Lung (tissue), 12 donors: ENCODE measurements around the gene PCOLCE2. TPM values are rescaled to one million over a fixed set of nuclear protein-coding genes. Genes with fewer than 3 reads are reported as not detected.

Source experiments
- ATAC-seq: fragments of 200-7000 bp; cut with Tn5 transposase; one replicate; pipeline ENCODE4 v1.9.1; 2020; ENCODE audit warnings: moderate number of reproducible peaks; ENCODE audit not compliant: insufficient read depth, low FRiP score
- DNase-seq, 3 donors: peaks; one replicate each; pipeline ENCODE4 v3.0.0-alpha.2; 2013 to 2017
- H3K27ac ChIP-seq, 2 donors: one replicate each; pipeline ENCODE4 v1.5.1; 2013; ENCODE audit warnings: mild to moderate bottlenecking in 2 of 2, moderate library complexity in 2 of 2, control low read depth in 1 of 2, inconsistent platforms in 1 of 2, low read depth in 1 of 2, low read length in 1 of 2
- H3K27me3 ChIP-seq, 3 donors: one replicate each; pipeline ENCODE4 v1.5.1; 2013; ENCODE audit warnings: low read length in 2 of 3; ENCODE audit not compliant: control insufficient read depth in 3 of 3, insufficient read depth in 3 of 3
- H3K36me3 ChIP-seq, 4 donors: one replicate each; pipeline ENCODE4 v1.5.1; 2013; ENCODE audit warnings: low read length in 4 of 4, mild to moderate bottlenecking in 1 of 4, moderate library complexity in 1 of 4; ENCODE audit not compliant: control insufficient read depth in 4 of 4, insufficient read depth in 4 of 4
- H3K4me1 ChIP-seq, 5 donors: one replicate each; pipeline ENCODE4 v1.5.1; 2013; ENCODE audit warnings: low read length in 5 of 5, mild to moderate bottlenecking in 2 of 5, moderate library complexity in 1 of 5; ENCODE audit not compliant: control insufficient read depth in 5 of 5, insufficient read depth in 5 of 5
- H3K4me3 ChIP-seq: one replicate; pipeline ENCODE4 v1.5.1; 2013; ENCODE audit warnings: mild to moderate bottlenecking, control low read depth, moderate library complexity
- H3K9ac ChIP-seq, 2 donors: one replicate each; pipeline ENCODE4 v1.5.1; 2013; ENCODE audit warnings: low read length in 2 of 2, control low read depth in 1 of 2; ENCODE audit not compliant: insufficient read depth in 1 of 2
- H3K9me3 ChIP-seq, 4 donors: one replicate each; pipeline ENCODE4 v1.5.1; 2013; ENCODE audit warnings: low read length in 3 of 4, mild to moderate bottlenecking in 1 of 4, moderate library complexity in 1 of 4; ENCODE audit not compliant: control insufficient read depth in 4 of 4, insufficient read depth in 3 of 4
- WGBS, 2 donors: extraction: QIAGEN DNeasy Blood & Tissue Kit; methylation state at CpG; one replicate each; pipeline ENCODE4 v1.1.7; 2013; 5-methylcytosine and 5-hydroxymethylcytosine counted together
- polyA plus RNA-seq, 2 donors: library from polyadenylated mRNA; stranded (reverse); fragments of 200-250 nt; gene quantifications; one replicate each; pipeline ENCODE4 v1.2.1, GENCODE V29; 2013
- total RNA-seq, 2 donors: library from RNA; depleted of rRNA in 1 of 2; stranded (reverse); fragments of >200 nt in 1 of 2; gene quantifications; one replicate each; pipeline ENCODE4 v1.2.1, GENCODE V29; 2014 to 2021
- TF ChIP-seq, protein P1 (sequence below): IDR thresholded peaks from 2 replicates; pipeline ENCODE4 v1.5.1; 2012; ENCODE audit warnings: mild to moderate bottlenecking; ENCODE audit errors: control extremely low read depth, extremely low read depth
- donor health status: control.
- donor health status: control.
- donor health status: Bipolar disorder and iron deficiency.
- donor health status: healthy.
- donor health status: DM: yes; HTN: yes; CAD: no.

The PCOLCE2 gene
- total and polyA plus RNA-seq, 4 donors = 2.8 to 32.2 (median 15.6) TPM

DNA sequence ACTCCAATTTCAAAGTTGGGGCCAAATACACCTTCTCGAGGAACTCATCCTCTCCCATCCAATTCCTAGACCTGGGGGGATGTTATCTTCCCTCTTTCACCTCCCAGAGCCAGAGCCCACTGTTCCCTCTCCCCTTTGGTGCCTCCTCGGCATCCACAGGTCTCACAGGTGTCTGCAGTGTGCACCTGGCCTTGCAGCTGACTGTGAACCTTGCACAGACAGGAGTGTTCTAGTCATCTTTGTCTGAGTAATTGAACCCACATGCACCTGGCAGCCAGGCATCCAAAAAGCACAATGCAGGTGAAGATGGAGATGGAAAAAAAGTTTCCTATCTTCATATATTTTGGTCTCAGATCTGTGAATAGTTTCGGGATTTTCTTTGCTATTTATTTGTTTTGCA lies 30.8 kb downstream of the PCOLCE2 start:
- no peak overlapping the region for H3K9ac ChIP-seq
- peaks cover 0 to 9% (median 6%) of the 10 kb centered on the region in 5 donors for H3K4me1 ChIP-seq
- DNase-seq (no peak), ATAC-seq (no peak)
- WGBS, 2 donors = 81 to 95% methylated on average over 3 of the region's 3 CpGs
- H3K27me3 ChIP-seq = no peaks in the 10 kb centered on the region
- H3K27ac ChIP-seq = no peak overlapping the region
- TF ChIP-seq, protein P1, sequence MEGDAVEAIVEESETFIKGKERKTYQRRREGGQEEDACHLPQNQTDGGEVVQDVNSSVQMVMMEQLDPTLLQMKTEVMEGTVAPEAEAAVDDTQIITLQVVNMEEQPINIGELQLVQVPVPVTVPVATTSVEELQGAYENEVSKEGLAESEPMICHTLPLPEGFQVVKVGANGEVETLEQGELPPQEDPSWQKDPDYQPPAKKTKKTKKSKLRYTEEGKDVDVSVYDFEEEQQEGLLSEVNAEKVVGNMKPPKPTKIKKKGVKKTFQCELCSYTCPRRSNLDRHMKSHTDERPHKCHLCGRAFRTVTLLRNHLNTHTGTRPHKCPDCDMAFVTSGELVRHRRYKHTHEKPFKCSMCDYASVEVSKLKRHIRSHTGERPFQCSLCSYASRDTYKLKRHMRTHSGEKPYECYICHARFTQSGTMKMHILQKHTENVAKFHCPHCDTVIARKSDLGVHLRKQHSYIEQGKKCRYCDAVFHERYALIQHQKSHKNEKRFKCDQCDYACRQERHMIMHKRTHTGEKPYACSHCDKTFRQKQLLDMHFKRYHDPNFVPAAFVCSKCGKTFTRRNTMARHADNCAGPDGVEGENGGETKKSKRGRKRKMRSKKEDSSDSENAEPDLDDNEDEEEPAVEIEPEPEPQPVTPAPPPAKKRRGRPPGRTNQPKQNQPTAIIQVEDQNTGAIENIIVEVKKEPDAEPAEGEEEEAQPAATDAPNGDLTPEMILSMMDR = no peak
- H3K4me3 ChIP-seq = no peak overlapping the region
- H3K36me3 ChIP-seq = no peaks in the 10 kb centered on the region
- no peaks in the 10 kb centered on the region for H3K9me3 ChIP-seq

DNA sequence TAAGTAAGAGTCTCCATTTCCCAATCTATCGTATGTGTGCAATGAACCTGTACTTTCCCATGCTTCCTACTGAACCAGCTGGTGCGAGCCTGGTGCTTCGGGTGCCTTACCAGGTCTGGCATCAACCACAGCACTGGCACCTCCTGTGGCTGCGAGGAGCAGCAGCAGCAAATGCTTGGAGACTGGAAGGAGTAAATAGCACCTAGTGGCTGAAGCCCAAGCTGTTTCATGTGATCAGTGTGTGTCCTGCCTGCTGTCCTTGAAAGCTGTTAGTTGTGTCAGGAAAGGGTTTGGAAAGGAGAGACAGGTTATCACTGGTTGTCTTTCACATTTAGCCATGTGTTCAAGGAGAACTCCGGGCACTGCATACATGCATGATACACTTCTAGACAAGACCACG lies 31.8 kb downstream of the PCOLCE2 start:
- no peaks in the 10 kb centered on the region for H3K9me3 ChIP-seq
- no peaks in the 10 kb centered on the region for H3K27me3 ChIP-seq
- no peak for DNase-seq
- H3K4me3 ChIP-seq = no peak overlapping the region
- H3K9ac ChIP-seq = no peak overlapping the region
- H3K36me3 ChIP-seq = no peaks in the 10 kb centered on the region
- TF ChIP-seq, protein P1 = no peak
- no peak for ATAC-seq
- H3K4me1 ChIP-seq = peaks cover 0 to 9% (median 6%) of the 10 kb centered on the region in 5 donors
- WGBS, 2 donors = 66 to 74% methylated on average over 6 of the region's 6 CpGs
- peak overlapping the region in 1 of 2 donors; percentile 42 for H3K27ac ChIP-seq

DNA sequence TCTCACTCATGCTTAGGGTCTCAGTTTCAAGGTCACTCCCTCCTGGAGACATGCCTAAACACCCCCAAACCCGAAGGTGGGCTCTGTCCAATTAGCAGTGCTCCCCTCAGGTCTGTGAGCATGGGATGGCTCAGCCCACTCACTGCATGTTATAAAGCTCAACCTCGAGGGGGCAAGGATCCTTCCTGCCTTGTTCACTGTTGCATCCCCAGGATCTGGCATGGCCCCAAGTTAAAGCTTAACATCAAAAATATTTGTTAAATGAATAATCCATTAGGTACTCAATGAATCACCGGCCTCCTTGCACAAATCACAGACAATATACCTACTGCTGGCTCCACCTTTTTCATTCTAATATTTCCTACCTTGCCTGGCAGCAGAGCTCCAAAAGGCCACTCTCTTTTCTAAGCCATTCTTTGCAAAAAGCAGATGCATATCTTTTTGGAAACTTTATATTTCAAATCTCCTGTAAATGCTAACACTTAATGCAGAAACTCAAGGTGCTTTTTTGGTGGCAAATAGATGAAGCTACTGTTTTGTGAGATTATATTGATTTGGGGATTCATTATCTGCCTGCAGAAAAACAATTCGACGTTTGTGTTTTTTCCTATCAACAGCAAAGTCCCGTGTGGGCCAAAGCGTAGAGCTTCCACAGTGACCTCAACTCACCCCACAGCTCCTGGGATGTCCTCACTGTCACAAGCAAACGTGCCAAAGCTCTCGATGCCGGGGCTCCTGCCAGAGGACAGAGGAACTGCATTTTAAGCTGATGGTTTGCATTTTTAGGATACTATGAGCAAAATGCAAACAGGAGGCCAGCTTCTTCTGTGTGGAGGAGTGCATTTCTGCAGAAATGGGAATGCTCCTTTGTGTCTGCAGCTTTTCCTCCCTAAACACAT lies 35.4 kb downstream of the PCOLCE2 start:
- ATAC-seq = no peak
- H3K4me3 ChIP-seq = no peak overlapping the region
- DNase-seq = peak; percentile 20 to 54 (median 28)
- H3K36me3 ChIP-seq = no peaks in the 10 kb centered on the region
- WGBS, 2 donors = 38 to 54% methylated on average over 10 of the region's 10 CpGs
- H3K9me3 ChIP-seq = no peaks in the 10 kb centered on the region
- TF ChIP-seq, protein P1 = no peak
- H3K27me3 ChIP-seq = no peaks in the 10 kb centered on the region
- no peak overlapping the region for H3K27ac ChIP-seq
- no peak overlapping the region for H3K9ac ChIP-seq
- H3K4me1 ChIP-seq = peaks cover 0 to 22% (median 8%) of the 10 kb centered on the region in 5 donors
